Left ventricle myocardium superior (tissue), 1 donor: ENCODE data around the gene REEP3. TPM values are rescaled to one million over a fixed set of nuclear protein-coding genes. Genes with fewer than 3 reads are reported as not detected.
"Not testable (repeated sequence)": the region's sequence is repeated elsewhere in the genome, so short reads cannot be mapped to it uniquely, and the experiment has no call there.

Source experiments
- ATAC-seq: fragments of 200-7000 bp; cut with Tn5 transposase; one replicate; pipeline ENCODE4 v1.9.1; 2020; ENCODE audit warnings: mild to moderate bottlenecking, moderate library complexity
- DNase-seq: peaks from one replicate; pipeline ENCODE4 v3.0.0-alpha.2; 2020
- intact Hi-C: fragments of 100-400 bp; cut with micrococcal nuclease; formaldehyde crosslinking; loops from one replicate; pipeline ENCODE4 v1.11.0; 2022
- long read RNA-seq: library from polyadenylated mRNA; unstranded; transcript quantifications from one replicate; pipeline ENCODE4 v2.0.0, GENCODE V29; 2021
- total RNA-seq: library from RNA; stranded (reverse); fragmentation: NEBNext Ultra II Directional; extraction: Animal tissue kit (Norgen Biotek cat#: 25700); gene quantifications from one replicate; pipeline ENCODE4 v1.2.1, GENCODE V29; 2021
- donor health status: DM: no; HTN: yes; CAD: no; lungs with severe emphysema.

The REEP3 gene
- total RNA-seq = 17.4 TPM
- long read RNA-seq, full-length matches to known transcripts = 8 of 23 reads
- long read RNA-seq, partial matches to known transcripts = 1 of 23 reads
- long read RNA-seq, other reads (novel, unspliced or antisense) = 14 of 23 reads

DNA sequence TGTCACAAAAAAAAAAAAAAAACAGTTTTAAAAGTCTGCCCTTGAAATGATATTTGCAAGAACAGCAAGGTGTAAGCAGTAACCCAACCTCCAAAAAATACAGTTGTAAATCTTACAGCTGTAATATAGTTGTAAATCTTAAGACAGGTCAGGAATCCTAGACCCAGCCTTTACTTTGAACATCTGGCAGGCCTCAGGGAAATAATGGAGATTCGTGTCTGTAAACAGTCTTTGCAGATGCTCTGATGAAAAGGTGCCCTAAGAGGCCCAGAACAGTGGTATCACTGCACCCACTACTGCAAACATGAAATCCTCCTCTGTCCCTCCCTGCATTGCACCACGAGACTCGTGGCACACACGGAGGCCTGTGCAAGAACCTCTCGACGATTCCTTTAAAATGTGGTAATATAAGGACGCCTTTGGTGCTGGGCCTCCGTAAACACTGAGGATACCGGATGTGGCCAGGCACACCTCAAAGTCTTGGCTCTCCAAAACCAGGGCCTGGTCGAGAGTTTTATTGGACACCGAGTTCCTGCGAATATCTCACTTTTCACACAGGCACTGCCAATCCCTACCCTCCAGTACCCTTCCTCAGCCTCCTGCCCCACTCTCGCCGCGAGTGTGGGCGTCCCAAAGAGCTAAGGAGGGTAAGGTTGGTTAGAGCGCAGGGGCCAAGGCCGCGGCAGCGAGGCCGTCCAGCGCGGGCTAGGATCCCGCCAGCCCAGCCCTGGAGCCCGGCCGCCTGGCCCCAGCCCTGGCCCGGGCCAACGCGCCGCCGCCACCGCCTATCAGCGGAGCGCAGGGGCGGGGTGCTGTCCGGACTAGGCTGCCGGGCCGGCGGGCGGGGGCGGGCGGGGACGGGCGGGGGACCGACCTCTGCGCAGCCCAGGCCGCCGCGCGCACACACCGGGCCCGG, at the start of gene REEP3:
REEP3 (plus strand) TSS at position 902 of the 916 bp plus-strand sequence. CDS start 145 bp downstream, outside the sequence.
- ATAC-seq = peak; percentile 90
- DNase-seq = peak; percentile 90
- intact Hi-C loops = loop anchor here (5.0 kb wide), 1 partner anchor 87 kb away; no protein-coding TSS in a partner anchor

GRCh38 chr10:63474488-63474887, 46.7 kb upstream of the REEP3 start:
- intact Hi-C loops = no loop called here
- ATAC-seq = no peak
- DNase-seq = no peak

GRCh38 chr10:63477927-63478326, 43.3 kb upstream of the REEP3 start:
- intact Hi-C loops = no loop called here
- DNase-seq = no peak

DNA sequence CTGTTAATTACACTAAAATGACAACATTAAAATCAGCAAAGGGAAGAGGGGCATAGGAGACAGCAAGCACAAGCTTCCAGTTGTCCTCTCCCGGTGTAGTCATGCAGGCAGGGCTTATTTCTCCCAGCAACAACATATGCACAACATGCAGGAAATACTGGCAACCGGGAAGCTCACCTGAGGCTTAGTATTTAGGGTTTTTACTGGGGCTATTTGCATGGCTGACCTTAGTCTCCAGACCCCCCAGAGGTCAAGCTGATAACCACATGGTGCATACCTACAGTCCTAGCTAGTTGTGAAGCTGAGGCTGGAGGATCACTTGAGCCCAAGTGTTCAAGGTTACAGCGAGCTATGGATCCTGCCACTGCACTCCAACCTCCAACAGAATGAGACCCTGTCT, 42.6 kb upstream of the REEP3 start:
- DNase-seq = no peak
- ATAC-seq = no peak
- intact Hi-C loops = no loop called here

More at GRCh38 chr10:63477927-63478326, 43.3 kb upstream of the REEP3 start:
- ATAC-seq = no peak

DNA sequence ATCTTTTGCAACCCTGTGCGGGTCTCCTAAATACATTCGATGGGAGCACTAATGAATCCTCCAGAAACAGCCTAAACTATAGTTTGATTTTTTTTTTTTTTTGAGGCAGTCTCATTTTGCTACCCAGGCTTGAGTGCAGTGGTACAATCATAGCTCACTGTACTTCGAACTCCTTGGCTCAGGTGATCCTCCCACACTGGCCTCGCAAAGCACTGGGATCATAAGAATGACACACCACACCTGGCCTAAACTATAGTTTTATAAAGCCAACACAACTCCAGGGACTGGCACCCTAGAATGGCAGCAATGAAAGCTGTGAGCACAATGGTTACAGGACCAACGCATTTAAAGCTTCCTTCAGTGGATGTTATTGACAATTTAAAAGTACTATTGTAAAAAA, 41.0 kb upstream of the REEP3 start:
- DNase-seq (no peak), ATAC-seq (no peak)
- intact Hi-C loops = no loop called here

- ATAC-seq = no peak
- intact Hi-C loops = no loop called here
- no peak for DNase-seq
Observed at GRCh38 chr10:63481815-63482421, 39.3 kb upstream of the REEP3 start.

- no peak for ATAC-seq
- DNase-seq = no peak
- intact Hi-C loops = no loop called here
Observed at GRCh38 chr10:63483983-63484382, 37.2 kb upstream of the REEP3 start.

- intact Hi-C loops = no loop called here
- DNase-seq = no peak
Observed at GRCh38 chr10:63487990-63488389, 33.2 kb upstream of the REEP3 start.

DNA sequence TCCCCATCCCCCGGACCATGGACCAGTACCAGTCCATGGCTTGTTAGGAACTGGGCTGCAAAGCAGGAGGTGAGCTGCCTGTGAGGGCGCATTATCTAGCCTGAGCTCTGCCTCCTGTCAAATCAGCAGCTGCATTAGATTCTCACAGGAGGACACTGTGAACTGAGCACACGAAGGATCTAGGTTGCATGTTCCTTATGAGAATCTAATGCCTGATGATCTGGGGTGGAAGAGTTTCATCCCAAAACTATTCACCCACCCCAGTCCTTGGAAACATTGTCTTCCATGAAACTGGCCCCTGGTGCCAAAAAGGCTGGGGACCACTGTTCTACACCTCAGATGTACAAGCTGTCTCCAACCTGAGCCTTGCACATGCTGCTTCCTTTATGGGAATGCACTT, 31.4 kb upstream of the REEP3 start:
- intact Hi-C loops = no loop called here
- no peak for ATAC-seq
- no peak for DNase-seq

More at GRCh38 chr10:63487990-63488389, 33.2 kb upstream of the REEP3 start:
- ATAC-seq = no peak

DNA sequence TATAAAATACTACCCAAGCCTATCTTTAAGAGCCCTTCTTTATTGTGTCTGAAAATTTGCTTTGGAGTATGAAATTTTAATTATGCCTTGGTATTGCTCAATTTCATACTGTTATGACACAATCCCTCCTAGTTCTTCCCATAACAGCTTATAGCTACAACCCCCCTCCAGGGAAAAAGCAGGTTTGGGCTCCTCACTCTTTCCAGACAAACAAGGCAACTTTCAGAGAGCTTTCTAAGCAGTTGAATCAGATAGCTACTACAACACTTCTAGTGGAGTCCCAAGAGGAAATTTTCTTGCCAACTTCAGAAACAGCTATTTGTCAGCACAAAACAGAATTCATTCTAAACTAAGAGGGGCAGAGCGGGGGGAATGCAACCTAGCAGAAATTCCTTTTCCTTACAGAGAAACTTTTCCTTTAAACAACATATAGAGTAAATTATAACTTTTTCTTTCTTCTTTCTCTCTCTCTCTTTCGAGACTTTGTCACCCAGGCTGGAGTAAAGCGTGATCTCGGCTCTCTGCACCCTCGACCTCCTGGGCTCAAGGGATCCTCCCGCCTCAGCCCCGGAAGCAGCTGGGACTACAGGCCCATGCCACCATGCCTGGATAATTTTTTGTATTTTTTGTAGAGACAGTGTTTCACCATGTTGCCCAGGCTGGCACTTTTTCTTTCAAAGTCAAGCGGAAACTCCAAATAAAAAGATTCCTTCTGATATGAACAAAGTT, 29.4 kb upstream of the REEP3 start:
- ATAC-seq (peak; percentile 94), DNase-seq (peak; percentile 40)
- intact Hi-C loops = no loop called here

GRCh38 chr10:63492317-63492690, 28.9 kb upstream of the REEP3 start:
- peak; percentile 46 for ATAC-seq
- intact Hi-C loops, DNase-seq: not testable (repeated sequence)

GRCh38 chr10:63493004-63493403, 28.2 kb upstream of the REEP3 start:
- DNase-seq (no peak), ATAC-seq (no peak)
- intact Hi-C loops = no loop called here

DNA sequence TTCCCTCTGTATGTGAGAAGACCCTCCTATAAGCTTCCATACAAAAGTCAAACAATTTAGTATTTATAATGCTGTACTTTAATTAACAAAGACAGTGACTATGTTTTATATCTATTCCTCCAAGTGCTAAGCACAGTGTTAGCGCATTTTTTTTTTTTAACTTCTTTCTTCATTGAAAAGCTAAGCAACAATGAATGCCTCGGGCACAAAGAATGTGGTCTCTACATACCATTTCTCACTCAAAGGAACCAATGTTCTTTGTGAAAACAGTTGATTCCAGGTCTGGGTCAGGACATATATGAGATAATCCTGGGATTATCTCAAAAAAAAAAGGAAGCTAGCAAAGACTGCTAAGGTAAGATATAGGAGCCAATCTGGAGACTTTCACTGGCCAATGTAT, 26.2 kb upstream of the REEP3 start:
- DNase-seq = no peak
- intact Hi-C loops = no loop called here
- ATAC-seq = no peak

DNA sequence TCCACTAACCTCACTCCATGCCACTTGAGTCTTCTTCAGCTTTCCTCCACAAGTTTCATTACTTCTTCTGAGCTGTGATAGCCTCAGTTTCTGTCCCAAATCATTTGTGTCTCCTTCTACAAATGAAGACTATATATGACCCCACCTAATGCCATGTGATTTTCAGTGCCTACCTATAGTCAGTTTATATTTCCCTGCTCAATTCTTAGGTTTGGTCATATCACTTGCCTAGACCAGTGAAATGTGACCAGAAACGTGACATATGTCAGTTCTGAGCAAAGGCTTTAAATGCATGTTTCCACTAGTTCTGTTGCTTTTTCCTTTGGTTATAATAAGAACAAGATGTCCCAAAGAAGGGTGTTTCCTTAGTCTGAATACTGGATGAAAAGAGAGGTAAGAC, 24.6 kb upstream of the REEP3 start:
- intact Hi-C loops = no loop called here

DNA sequence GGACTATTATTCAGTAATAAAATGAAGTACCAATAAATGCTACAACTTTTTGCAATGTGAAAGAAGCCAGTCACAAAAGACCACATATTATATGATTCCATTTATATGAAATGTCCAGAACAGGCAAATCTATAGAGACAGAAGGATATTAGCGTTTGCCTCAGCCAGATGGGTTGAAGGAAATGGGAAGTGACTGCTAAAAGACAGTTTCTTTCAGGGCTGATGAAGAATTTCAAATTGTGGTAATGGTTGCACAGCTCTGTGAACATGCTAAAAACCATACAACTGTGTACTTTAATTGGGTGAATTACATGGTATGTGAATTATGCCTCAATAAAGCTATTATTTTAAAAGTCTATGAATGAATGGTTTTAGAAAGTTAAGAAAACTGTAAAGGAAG, 23.9 kb upstream of the REEP3 start:
- intact Hi-C loops = no loop called here
- ATAC-seq = no peak
- no peak for DNase-seq

More for the DNA sequence above, 24.6 kb upstream of the REEP3 start:
- no peak for ATAC-seq
- DNase-seq = no peak

GRCh38 chr10:63498665-63499064, 22.5 kb upstream of the REEP3 start:
- no peak for ATAC-seq
- intact Hi-C loops = no loop called here

GRCh38 chr10:63500551-63500950, 20.6 kb upstream of the REEP3 start:
- DNase-seq, intact Hi-C loops, ATAC-seq: not testable (repeated sequence)

More at GRCh38 chr10:63498665-63499064, 22.5 kb upstream of the REEP3 start:
- DNase-seq = no peak

- DNase-seq (no peak), ATAC-seq (no peak)
- intact Hi-C loops = no loop called here
Observed at GRCh38 chr10:63501954-63502353, 19.2 kb upstream of the REEP3 start.

- no peak for ATAC-seq
- intact Hi-C loops = no loop called here
Observed at GRCh38 chr10:63502832-63503231, 18.4 kb upstream of the REEP3 start.

GRCh38 chr10:63503395-63503794, 17.8 kb upstream of the REEP3 start:
- ATAC-seq (peak; percentile 14), DNase-seq (no peak)
- intact Hi-C loops = no loop called here

More at GRCh38 chr10:63502832-63503231, 18.4 kb upstream of the REEP3 start:
- DNase-seq = no peak
